Testis (tissue), 2 donors: Measurements from ENCODE around the gene ZBTB17.

Experiments
- POLR2A ChIP-seq: fragments of 450-650 bp; IDR thresholded peaks from one replicate; pipeline ENCODE4 v1.6.1; 2017; ENCODE audit warnings: antibody characterized with exemption, mild to moderate bottlenecking, moderate library complexity
- TF ChIP-seq, protein P1 (sequence below), 3 experiments: fragments of 450-650 bp in 2 of 3; fragments of 200-600 bp in 1 of 3; sonication (generic) in 1 of 3; IDR thresholded peaks; one replicate each; pipeline ENCODE4 v1.5.1; 2016 to 2019; ENCODE audit warnings: antibody characterized with exemption in 3 of 3, mild to moderate bottlenecking in 2 of 3, moderate library complexity in 1 of 3

GRCh38 chr1:15932612-15933011, 43.3 kb downstream of the ZBTB17 start:
- TF ChIP-seq, protein P1, sequence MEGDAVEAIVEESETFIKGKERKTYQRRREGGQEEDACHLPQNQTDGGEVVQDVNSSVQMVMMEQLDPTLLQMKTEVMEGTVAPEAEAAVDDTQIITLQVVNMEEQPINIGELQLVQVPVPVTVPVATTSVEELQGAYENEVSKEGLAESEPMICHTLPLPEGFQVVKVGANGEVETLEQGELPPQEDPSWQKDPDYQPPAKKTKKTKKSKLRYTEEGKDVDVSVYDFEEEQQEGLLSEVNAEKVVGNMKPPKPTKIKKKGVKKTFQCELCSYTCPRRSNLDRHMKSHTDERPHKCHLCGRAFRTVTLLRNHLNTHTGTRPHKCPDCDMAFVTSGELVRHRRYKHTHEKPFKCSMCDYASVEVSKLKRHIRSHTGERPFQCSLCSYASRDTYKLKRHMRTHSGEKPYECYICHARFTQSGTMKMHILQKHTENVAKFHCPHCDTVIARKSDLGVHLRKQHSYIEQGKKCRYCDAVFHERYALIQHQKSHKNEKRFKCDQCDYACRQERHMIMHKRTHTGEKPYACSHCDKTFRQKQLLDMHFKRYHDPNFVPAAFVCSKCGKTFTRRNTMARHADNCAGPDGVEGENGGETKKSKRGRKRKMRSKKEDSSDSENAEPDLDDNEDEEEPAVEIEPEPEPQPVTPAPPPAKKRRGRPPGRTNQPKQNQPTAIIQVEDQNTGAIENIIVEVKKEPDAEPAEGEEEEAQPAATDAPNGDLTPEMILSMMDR (IDR thresholded peaks at IDR 0.05) = no peak
- no peak for TF ChIP-seq POLR2A
